Fibroblast of skin of abdomen (primary cell): ENCODE measurements around the gene SLC15A3. TPM values are rescaled to one million over a fixed set of nuclear protein-coding genes. Genes with fewer than 3 reads are reported as not detected.

Source experiments
- DNase-seq: peaks from one replicate; pipeline ENCODE4 v3.0.0-alpha.2; 2013
- polyA plus RNA-seq, 2 experiments: library from polyadenylated mRNA; unstranded; fragments of 120-200 nt; gene quantifications; one replicate each; pipeline ENCODE4 v1.2.1, GENCODE V29; 2013; ENCODE audit not compliant: insufficient read length in 2 of 2

SLC15A3 gene
- polyA plus RNA-seq (2013, experiment 1 of 2; ENCODE audit: insufficient read length) = 10.1 TPM
- 9.9 TPM for polyA plus RNA-seq (2013, experiment 2 of 2; ENCODE audit: insufficient read length)

GRCh38 chr11:60951904-60952741 lies at the start of gene SLC15A3:
SLC15A3 (minus strand) TSS chr11:60952176; CDS start chr11:60951551, 625 bp downstream.
- DNase-seq = peak; percentile 33

GRCh38 chr11:61000426-61000825 lies 48.5 kb upstream of the SLC15A3 start:
- DNase-seq = no peak

GRCh38 chr11:60996381-60997138 lies 44.6 kb upstream of the SLC15A3 start:
- no peak for DNase-seq

DNA sequence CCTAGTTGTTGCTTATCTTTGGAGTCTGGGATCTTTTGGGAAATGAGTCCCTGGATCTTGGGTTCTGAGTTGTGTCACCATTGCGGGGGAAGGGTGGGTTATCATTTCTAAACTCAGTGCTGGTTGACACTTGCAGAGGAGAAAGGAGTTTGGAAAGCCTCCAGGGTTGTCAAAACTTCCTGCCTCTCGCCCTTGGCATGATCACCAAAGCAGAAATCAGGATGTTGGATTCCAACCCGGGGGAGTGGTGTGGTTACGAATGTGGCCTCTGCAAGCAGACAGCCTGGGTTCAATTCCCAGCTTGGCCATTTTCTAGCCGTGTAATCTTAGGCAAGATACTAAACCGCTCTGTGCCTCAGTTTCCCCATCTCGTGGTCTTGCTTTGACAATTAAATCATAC lies 43.8 kb upstream of the SLC15A3 start:
- no peak for DNase-seq

- DNase-seq = no peak
Measured at GRCh38 chr11:60994541-60995080, 42.6 kb upstream of the SLC15A3 start.

DNA sequence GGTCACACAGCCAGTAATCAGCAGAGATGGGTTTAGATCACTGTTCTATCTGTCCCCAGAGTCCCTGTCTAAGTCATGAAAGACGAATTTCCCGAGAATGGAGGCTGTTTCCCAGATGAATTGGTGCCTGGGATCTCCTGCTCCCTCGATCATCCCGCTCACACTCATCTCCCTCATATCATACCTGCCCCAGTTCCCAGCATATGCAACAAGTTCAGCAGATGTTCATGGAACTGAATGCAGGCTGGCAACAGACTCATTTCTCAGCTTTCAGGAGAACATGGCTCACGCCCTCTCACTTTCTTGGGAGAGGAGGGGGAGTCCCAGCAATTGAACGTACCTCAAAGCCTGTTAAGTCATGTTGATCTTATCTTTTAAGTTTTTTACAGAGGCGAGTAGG lies 41.6 kb upstream of the SLC15A3 start:
- no peak for DNase-seq

GRCh38 chr11:60992842-60993409 lies 41.0 kb upstream of the SLC15A3 start:
- no peak for DNase-seq

GRCh38 chr11:60991457-60991856 lies 39.5 kb upstream of the SLC15A3 start:
- no peak for DNase-seq

GRCh38 chr11:60989093-60989650 lies 37.2 kb upstream of the SLC15A3 start:
- DNase-seq = no peak

- no peak for DNase-seq
Measured at GRCh38 chr11:60988658-60989057, 36.7 kb upstream of the SLC15A3 start.

DNA sequence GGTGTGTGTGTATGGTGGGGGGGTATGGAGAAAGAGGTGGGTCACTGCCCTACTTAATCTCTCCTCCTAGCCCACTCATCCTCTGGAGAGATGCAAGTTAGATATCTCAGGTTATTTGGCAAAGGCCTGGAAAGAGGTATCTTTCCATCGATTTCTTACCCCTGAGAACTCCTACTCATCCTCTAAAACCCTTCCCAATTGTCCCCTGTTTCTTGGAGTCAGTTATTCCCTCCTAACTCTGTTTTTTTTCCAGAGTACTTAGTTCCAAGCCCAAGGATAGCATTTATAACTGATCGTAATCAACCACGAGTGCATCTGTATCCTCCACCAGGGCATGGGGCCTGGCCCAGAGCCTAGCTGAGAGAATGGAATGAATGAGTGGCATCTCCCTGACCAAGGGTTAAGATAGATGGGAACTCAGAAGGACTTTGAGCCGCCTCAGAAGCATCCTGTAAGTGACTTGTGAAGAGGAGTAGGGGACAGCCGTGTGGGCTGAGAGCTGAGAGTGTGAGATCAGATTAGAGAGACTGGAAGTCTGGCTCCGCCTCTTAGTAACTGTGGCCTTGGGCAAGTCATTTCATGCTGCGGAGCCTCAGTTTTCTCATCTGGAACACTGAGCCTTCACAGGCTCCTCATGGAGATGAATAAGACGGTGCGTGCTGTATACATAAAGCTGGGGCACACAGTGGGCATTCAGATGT lies 35.8 kb upstream of the SLC15A3 start:
- DNase-seq = no peak

GRCh38 chr11:60985991-60986915 lies 34.3 kb upstream of the SLC15A3 start:
- peak; percentile 36 for DNase-seq

DNA sequence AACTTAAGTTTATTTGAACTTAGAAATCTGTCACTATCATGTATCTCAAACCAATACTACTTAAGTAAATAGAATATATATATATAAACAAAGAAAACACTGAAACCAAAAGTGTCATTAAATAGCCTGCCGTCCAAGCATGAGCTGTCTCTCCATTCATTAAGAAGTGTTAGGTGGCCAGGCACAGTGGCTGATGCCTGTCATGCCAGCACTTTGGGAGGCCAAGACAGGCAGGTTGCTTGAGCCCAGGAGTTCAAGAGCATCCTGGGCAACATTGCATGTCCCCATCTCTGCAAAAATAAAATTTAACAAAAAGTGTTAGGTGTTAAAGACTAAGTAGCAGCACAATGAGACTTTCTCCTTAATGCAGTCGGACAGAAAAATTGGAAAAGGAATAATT lies 33.5 kb upstream of the SLC15A3 start:
- DNase-seq = no peak

- no peak for DNase-seq
Measured at GRCh38 chr11:60984636-60985035, 32.7 kb upstream of the SLC15A3 start.

DNA sequence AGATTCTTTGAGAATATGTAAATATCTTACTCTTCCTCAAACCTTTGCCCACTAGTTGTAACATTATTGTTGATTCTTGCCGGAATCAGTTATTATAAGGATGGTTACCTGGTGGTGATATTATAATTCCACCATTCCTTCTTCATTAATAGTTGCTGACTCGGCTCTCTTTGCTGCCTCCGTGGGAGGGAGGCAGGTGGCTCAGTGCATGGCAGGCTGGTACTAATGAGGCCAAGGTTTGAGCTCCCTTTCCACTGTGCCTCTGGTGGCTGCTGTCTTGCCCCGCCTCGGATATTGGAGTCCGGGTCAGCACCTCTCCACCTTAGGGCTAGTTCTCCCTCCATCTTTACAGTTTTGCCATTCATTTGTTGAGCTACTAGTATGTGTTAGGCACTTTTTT lies 32.2 kb upstream of the SLC15A3 start:
- DNase-seq = no peak

DNA sequence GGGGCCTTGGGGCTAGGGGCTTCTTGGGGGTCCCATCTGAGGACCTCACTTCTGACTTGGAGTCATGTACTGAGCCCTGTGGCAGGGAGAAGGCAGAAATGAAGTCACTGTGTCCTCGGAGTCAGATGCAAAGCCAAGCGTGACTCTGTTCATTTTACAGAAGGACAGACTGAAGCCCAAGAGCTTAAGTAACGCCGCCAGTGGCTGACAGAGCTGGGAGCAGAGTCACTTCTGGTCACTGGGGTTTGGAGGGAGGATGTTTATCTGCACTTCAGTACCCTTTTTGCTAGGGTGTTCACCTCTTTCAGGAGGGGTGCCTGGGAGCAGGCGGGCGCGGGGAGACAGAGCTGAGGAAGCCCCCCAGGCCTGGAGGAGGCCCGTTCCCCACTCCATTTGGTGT lies 30.2 kb upstream of the SLC15A3 start:
- DNase-seq = no peak

GRCh38 chr11:60981515-60981914 lies 29.5 kb upstream of the SLC15A3 start:
- DNase-seq = no peak

DNA sequence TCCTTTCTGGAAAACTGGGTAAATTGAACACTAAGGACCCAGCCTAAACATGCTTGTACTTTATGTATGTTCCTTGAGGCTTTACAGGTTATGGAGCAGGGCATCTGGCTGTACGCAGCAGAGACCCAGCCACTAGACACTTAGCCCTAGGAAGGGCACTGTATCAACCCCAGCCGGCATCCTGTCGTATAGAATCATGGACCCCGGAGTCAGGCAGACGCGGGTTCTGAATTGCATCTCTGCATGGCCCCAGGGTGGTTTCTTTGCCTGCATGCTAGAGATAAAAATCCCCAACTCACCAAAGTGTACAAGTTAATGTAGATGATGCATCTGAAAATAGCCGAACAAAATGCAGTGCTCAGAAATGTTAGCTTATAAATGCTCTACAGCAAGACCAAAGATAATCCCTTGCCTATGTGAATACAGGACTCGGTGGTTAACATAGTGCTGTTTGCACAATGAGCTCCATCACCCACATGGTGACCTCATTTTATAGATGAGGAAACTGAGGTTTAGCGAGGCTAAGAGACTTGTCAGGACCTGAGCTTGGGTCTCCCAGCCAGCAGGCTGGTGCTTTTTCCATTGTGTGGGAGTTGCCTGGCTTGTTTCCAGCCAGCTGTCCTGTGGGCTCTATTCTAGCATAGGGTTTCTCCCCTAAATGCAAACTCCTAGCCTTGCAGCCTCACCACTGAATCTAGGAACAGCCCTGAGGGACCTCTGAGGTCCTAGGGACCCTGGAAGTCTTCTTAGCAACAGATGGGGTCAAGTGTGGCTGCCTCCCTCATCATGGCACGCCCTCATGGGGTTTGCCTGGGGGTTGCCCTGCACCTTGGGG lies 26.8 kb upstream of the SLC15A3 start:
- no peak for DNase-seq

DNA sequence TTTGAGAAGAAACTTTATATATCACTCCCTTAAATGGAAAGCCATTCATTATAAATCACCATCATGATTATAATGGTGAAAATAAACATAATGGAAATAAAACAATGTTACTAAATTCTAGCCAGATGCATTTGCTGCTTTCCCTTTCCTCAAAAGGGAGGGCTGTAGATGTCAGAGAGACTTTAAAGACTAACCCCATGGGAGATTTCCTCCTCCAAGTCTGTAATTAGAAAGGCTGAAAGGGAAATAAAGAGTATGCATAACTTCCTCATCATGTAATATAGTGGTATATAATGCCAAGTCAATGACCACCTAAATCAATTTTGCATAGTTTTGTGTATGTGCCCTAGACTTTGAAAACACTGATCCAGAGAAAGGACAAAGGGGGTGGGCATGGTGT lies 25.9 kb upstream of the SLC15A3 start:
- no peak for DNase-seq

DNA sequence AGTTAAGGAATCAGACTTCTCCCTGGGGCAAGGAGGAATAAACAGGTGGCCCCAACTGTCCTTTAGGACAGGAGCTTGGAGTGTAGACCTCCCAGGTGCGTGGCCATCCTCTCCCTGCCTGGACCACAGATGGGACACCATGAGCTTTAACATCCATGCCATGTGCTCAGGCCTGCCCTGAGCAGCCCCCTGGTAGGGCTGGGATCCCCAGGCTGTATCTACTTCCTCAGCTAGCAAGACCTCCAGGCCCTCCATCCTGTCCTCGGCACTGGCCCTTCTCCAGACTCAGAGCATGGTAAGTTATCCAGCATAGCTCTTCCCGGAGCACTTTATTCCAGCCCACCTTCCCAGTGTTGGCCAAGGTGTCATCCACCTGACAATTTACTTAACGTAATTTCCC lies 25.2 kb upstream of the SLC15A3 start:
- DNase-seq = no peak
